CD14-positive monocyte (primary cell): ENCODE results near the gene HARBI1. TPM values are rescaled to one million over a fixed set of nuclear protein-coding genes. Genes with fewer than 3 reads are reported as not detected.

ENCODE experiments used
- DNase-seq, 3 donors: peaks; one replicate each; pipeline ENCODE4 v3.0.0-alpha.2; 2011 to 2022
- H2AFZ ChIP-seq: 2 replicates; pipeline ENCODE4 v1.6.0; 2012; ENCODE audit warnings: mild to moderate bottlenecking, low read depth, low read length, inconsistent platforms; ENCODE audit not compliant: insufficient read depth, poor library complexity, severe bottlenecking
- H3K27ac ChIP-seq, 2 donors: 1 replicate in 1 of 2; 2 replicates in 1 of 2; pipeline ENCODE4 v1.5.1; 2012 to 2013; ENCODE audit warnings: low read length in 2 of 2, control low read depth in 1 of 2, inconsistent platforms in 1 of 2, low read depth in 1 of 2, mild to moderate bottlenecking in 1 of 2
- H3K27me3 ChIP-seq, 2 donors: one replicate each; pipeline versions ENCODE4 v1.6.0 to v1.6.1; 2011 to 2013; ENCODE audit warnings: low read length in 2 of 2; ENCODE audit not compliant: control insufficient read depth in 2 of 2, insufficient read depth in 2 of 2
- H3K36me3 ChIP-seq, 2 donors: replicated peaks in 1 of 2; 1 replicate in 1 of 2; 2 replicates in 1 of 2; pipeline versions ENCODE4 v1.5.1 to v1.6.1; 2012 to 2013; ENCODE audit warnings: low read length in 2 of 2, control low read depth in 1 of 2, inconsistent platforms in 1 of 2, mild to moderate bottlenecking in 1 of 2; ENCODE audit not compliant: insufficient read depth in 2 of 2, control insufficient read depth in 1 of 2
- H3K4me1 ChIP-seq, 2 donors: 1 replicate in 1 of 2; 2 replicates in 1 of 2; pipeline versions ENCODE4 v1.5.1 to v1.6.1; 2012 to 2013; ENCODE audit warnings: low read length in 2 of 2, control low read depth in 1 of 2, inconsistent platforms in 1 of 2, mild to moderate bottlenecking in 1 of 2, moderate library complexity in 1 of 2; ENCODE audit not compliant: insufficient read depth in 2 of 2, control insufficient read depth in 1 of 2
- H3K4me2 ChIP-seq: replicated peaks from 2 replicates; pipeline ENCODE3; 2012; ENCODE audit warnings: low read length, moderate library complexity, mild to moderate bottlenecking; ENCODE audit not compliant: poor library complexity, severe bottlenecking; ENCODE audit errors: extremely low read depth
- H3K4me3 ChIP-seq, 3 experiments: fragments of 200-600 bp in 1 of 3; sonication (generic) in 1 of 3; replicated peaks in 1 of 3; 1 replicate in 2 of 3; 2 replicates in 1 of 3; pipeline ENCODE4 v1.5.1; 2011 to 2013; ENCODE audit warnings: low read length in 3 of 3, mild to moderate bottlenecking in 3 of 3, control low read depth in 2 of 3, low read depth in 2 of 3, inconsistent platforms in 1 of 3, moderate library complexity in 1 of 3
- H3K79me2 ChIP-seq: 2 replicates; pipeline ENCODE4 v1.6.0; 2012; ENCODE audit warnings: mild to moderate bottlenecking, control low read depth, inconsistent platforms, low read length, moderate library complexity; ENCODE audit not compliant: insufficient read depth
- H3K9ac ChIP-seq: 2 replicates; pipeline ENCODE4 v1.6.0; 2017; ENCODE audit warnings: low read length, mild to moderate bottlenecking; ENCODE audit not compliant: insufficient read depth, poor library complexity, severe bottlenecking
- H3K9me3 ChIP-seq, 2 donors: replicated peaks in 1 of 2; 1 replicate in 1 of 2; 2 replicates in 1 of 2; pipeline versions ENCODE4 v1.5.1 to v1.6.1; 2012 to 2013; ENCODE audit warnings: low read length in 2 of 2, control low read depth in 1 of 2; ENCODE audit not compliant: control insufficient read depth in 1 of 2, insufficient read depth in 1 of 2
- H4K20me1 ChIP-seq: 2 replicates; pipeline ENCODE4 v1.6.0; 2012; ENCODE audit warnings: mild to moderate bottlenecking, low read length, control low read depth, moderate library complexity; ENCODE audit not compliant: insufficient read depth
- H3K27ac Mint-ChIP-seq, 7 donors: one replicate each; pipeline ENCODE4 v1.8.0; 2020; ENCODE audit warnings: mild to moderate bottlenecking in 7 of 7, mixed read lengths in 7 of 7, moderate library complexity in 6 of 7, inconsistent platforms in 2 of 7
- H3K27me3 Mint-ChIP-seq, 3 donors: one replicate each; pipeline ENCODE4 v1.8.0; 2021 to 2022; ENCODE audit warnings: low read depth in 3 of 3, mild to moderate bottlenecking in 3 of 3, mixed read lengths in 3 of 3, moderate library complexity in 3 of 3, inconsistent platforms in 1 of 3
- H3K36me3 Mint-ChIP-seq, 2 donors: one replicate each; pipeline ENCODE4 v1.8.0; 2020; ENCODE audit warnings: mixed read lengths in 2 of 2, inconsistent platforms in 1 of 2, mild to moderate bottlenecking in 1 of 2
- H3K4me1 Mint-ChIP-seq: one replicate; pipeline ENCODE4 v1.8.0; 2020; ENCODE audit warnings: mild to moderate bottlenecking, mixed read lengths
- H3K4me3 Mint-ChIP-seq, 2 donors: one replicate each; pipeline ENCODE4 v1.8.0; 2020; ENCODE audit warnings: mild to moderate bottlenecking in 2 of 2, mixed read lengths in 2 of 2, moderate library complexity in 1 of 2
- H3K9me3 Mint-ChIP-seq, 7 donors: one replicate each; pipeline ENCODE4 v1.8.0; 2020 to 2022; ENCODE audit warnings: mixed read lengths in 7 of 7, mild to moderate bottlenecking in 6 of 7, moderate library complexity in 6 of 7, inconsistent platforms in 2 of 7
- CTCF ChIP-seq: fragments of 200-600 bp; IDR thresholded peaks from one replicate; pipeline ENCODE4 v1.8.0; 2022; ENCODE audit warnings: antibody characterized with exemption, mild to moderate bottlenecking
- WGBS: methylation state at CpG from one replicate; pipeline ENCODE4 v1.1.5; 2013; ENCODE audit warnings: missing lambda C conversion rate; ENCODE audit not compliant: insufficient coverage; 5-methylcytosine and 5-hydroxymethylcytosine counted together
- intact Hi-C, 2 donors: fragments of 100-400 bp; cut with micrococcal nuclease; formaldehyde crosslinking; loops; one replicate each; pipeline versions ENCODE4 v1.15.0 to v1.15.1; 2023
- polyA plus RNA-seq, 3 donors: library from polyadenylated mRNA; depleted of rRNA in 1 of 3; unstranded in 2 of 3; stranded (reverse) in 1 of 3; fragments of 300-500 nt in 2 of 3; fragments of >200 nt in 1 of 3; fragmentation: Illumina TruSeq in 2 of 3; gene quantifications; 1 replicate in 2 of 3; 2 replicates in 1 of 3; pipeline ENCODE4 v1.2.3, GENCODE V29; 2012 to 2021

The HARBI1 gene
- polyA plus RNA-seq, 3 donors = 2.1 to 4.4 (median 2.1) TPM

DNA sequence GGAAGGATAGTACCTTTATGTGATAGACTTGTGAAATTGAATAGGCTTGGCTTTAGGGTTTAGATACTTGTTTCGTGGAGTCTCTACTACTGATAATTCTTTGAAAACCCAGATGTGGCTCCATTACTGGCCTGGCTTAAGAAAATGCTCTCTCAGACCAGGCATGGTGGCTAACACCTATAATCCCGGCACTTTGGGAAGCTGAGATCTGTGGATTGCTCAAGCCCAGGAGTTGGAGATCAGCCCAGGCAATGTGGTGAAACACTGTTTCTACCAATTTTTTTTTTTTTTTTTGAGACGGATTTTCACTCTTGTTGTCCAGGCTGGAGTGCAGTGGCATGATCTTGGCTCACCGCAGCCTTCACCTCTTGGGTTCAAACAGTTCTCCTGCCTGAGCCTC lies 41.2 kb upstream of the HARBI1 start:
- H3K9me3 Mint-ChIP-seq = no peaks in the 10 kb centered on the region
- Histone ChIP-seq H3K4me2 (no peak overlapping the region), H3K9ac (no peak overlapping the region), H3K4me1 (peaks cover 14 to 17% of the 10 kb centered on the region in 2 donors), H3K27ac (peak overlapping the region in 1 of 2 donors; percentile 33), H4K20me1 (peaks cover under 1% of the 10 kb centered on the region), H2AFZ (no peak overlapping the region), H3K79me2 (peaks cover 8% of the 10 kb centered on the region), H3K36me3 (peaks cover 69 to 94% of the 10 kb centered on the region in 2 donors), H3K9me3 (no peaks in the 10 kb centered on the region), H3K4me3 (no peak overlapping the region), H3K27me3 (no peaks in the 10 kb centered on the region)
- 41% methylated on average over 3 of the region's 4 CpGs for WGBS
- H3K36me3 Mint-ChIP-seq = peaks cover 68 to 95% of the 10 kb centered on the region in 2 donors
- H3K4me1 Mint-ChIP-seq = peaks cover 26% of the 10 kb centered on the region
- H3K27ac Mint-ChIP-seq = peak overlapping the region in 6 of 7 donors; percentile 25 to 82 (median 51)
- TF ChIP-seq CTCF = no peak
- no peak overlapping the region for H3K4me3 Mint-ChIP-seq
- peaks cover 0 to 1% (median 0%) of the 10 kb centered on the region in 3 donors for H3K27me3 Mint-ChIP-seq
- DNase-seq = no peak
- intact Hi-C loops = no loop called here

- no peak overlapping the region for H2AFZ ChIP-seq
- H3K4me3 ChIP-seq = no peak overlapping the region
- Mint-ChIP-seq H3K27me3 (peaks cover 0 to 1% (median 0%) of the 10 kb centered on the region in 3 donors), H3K4me1 (peaks cover 26% of the 10 kb centered on the region), H3K36me3 (peaks cover 67 to 95% of the 10 kb centered on the region in 2 donors), H3K27ac (peak overlapping the region in 3 of 7 donors; percentile 33 to 84 (median 58)), H3K9me3 (no peaks in the 10 kb centered on the region), H3K4me3 (no peak overlapping the region)
- no peak overlapping the region for H3K4me2 ChIP-seq
- H3K9ac ChIP-seq = no peak overlapping the region
- peak overlapping the region in 1 of 2 donors; percentile 20 for H3K27ac ChIP-seq
- intact Hi-C loops = no loop called here
- H3K79me2 ChIP-seq = peaks cover 3% of the 10 kb centered on the region
- no peaks in the 10 kb centered on the region for H3K27me3 ChIP-seq
- 86% methylated on average over 1 of the region's 3 CpGs for WGBS
- DNase-seq = no peak
- H4K20me1 ChIP-seq = no peaks in the 10 kb centered on the region
- no peak for TF ChIP-seq CTCF
- no peaks in the 10 kb centered on the region for H3K9me3 ChIP-seq
- H3K36me3 ChIP-seq = peaks cover 70 to 94% of the 10 kb centered on the region in 2 donors
- peaks cover 14 to 17% of the 10 kb centered on the region in 2 donors for H3K4me1 ChIP-seq
Observed at GRCh38 chr11:46657186-46657585, 40.2 kb upstream of the HARBI1 start.
